ENCODE results near the gene CYP2A13. TPM values are rescaled to one million over a fixed set of nuclear protein-coding genes. Genes with fewer than 3 reads are reported as not detected.
"Not testable (repeated sequence)": the region's sequence is repeated elsewhere in the genome, so short reads cannot be mapped to it uniquely, and the experiment has no call there.

The CYP2A13 gene, protein sequence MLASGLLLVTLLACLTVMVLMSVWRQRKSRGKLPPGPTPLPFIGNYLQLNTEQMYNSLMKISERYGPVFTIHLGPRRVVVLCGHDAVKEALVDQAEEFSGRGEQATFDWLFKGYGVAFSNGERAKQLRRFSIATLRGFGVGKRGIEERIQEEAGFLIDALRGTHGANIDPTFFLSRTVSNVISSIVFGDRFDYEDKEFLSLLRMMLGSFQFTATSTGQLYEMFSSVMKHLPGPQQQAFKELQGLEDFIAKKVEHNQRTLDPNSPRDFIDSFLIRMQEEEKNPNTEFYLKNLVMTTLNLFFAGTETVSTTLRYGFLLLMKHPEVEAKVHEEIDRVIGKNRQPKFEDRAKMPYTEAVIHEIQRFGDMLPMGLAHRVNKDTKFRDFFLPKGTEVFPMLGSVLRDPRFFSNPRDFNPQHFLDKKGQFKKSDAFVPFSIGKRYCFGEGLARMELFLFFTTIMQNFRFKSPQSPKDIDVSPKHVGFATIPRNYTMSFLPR
- not detected for polyA plus RNA-seq (2012; ENCODE audit: missing spikeins)

GRCh38 chr19:41088151-41088550 is at the start of gene CYP2A13:
TSS of gene CYP2A13 (plus strand) at chr19:41088451. CDS start at chr19:41088472, 21 bp downstream.
- DNase-seq (ENCODE audit: insufficient read length) (no peak), FAIRE-seq (no peak)
- no peak for TF ChIP-seq POLR2AphosphoS5 (IDR thresholded peaks at IDR 0.05; ENCODE audit: low read depth, low read length)
- no peak for TF ChIP-seq TAF1 (IDR thresholded peaks at IDR 0.05; ENCODE audit: borderline replicate concordance, low read depth, low read length)
- no peak for TF ChIP-seq POLR2A (IDR thresholded peaks at IDR 0.05; ENCODE audit: low read depth, low read length)

- TF ChIP-seq TAF1 (IDR thresholded peaks at IDR 0.05; ENCODE audit: borderline replicate concordance, low read depth, low read length) (no peak), POLR2A (IDR thresholded peaks at IDR 0.05; ENCODE audit: low read depth, low read length) (no peak), POLR2AphosphoS5 (IDR thresholded peaks at IDR 0.05; ENCODE audit: low read depth, low read length) (no peak)
- no peak for FAIRE-seq
- no peak for DNase-seq (ENCODE audit: insufficient read length)
These were observed 48.4 kb upstream of the CYP2A13 start for GRCh38 chr19:41039806-41040205.

DNA sequence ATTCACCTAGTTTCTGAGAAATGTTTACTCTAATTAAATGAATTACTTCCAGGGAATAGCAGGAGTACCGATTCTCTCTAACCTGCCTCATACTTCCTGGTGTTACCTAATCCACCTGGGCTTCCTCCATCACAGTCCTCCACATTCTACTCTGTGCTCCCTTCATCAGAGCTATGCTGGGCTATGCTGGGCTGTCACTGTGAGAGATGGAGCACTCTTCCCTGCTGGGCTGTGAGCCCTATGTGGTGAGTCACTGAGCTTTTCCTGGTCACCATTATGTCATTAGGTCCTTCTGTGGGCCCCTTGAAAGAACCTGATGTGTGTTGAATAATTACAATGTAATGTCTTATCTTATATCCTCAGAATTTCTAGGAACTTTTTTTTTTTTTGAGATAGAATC is 43.2 kb upstream of the CYP2A13 start:
- FAIRE-seq, result not testable (repeated sequence)

GRCh38 chr19:41050426-41050825 is 37.8 kb upstream of the CYP2A13 start:
- no peak for TF ChIP-seq TAF1 (IDR thresholded peaks at IDR 0.05; ENCODE audit: borderline replicate concordance, low read depth, low read length)
- no peak for TF ChIP-seq POLR2AphosphoS5 (IDR thresholded peaks at IDR 0.05; ENCODE audit: low read depth, low read length)
- TF ChIP-seq POLR2A (IDR thresholded peaks at IDR 0.05; ENCODE audit: low read depth, low read length), result no peak
- no peak for DNase-seq (ENCODE audit: insufficient read length)
- no peak for FAIRE-seq

More for the DNA sequence above, 43.2 kb upstream of the CYP2A13 start:
- DNase-seq (ENCODE audit: insufficient read length), result not testable (repeated sequence)

DNA sequence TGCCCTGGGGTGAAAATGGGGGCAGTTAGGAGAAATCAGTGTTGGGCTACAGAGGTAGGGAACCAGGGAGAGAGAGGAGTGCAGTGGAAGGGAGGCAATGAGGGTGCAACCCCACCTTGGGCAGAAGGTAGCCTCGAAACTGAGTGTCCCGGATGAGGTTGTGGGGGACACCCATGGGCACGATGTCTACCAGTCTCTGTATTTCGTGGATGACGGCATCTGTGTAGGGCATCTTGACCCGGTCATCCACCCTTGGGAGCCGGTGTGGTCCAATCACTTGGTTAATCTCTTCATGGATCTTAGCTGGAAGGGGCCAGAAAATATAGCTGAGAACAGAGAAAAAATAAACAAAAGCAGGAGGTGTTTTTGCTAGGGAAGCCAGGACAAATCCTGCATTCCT is 36.1 kb upstream of the CYP2A13 start:
- not testable (repeated sequence) for DNase-seq (ENCODE audit: insufficient read length); FAIRE-seq

GRCh38 chr19:41053331-41053730 is 34.9 kb upstream of the CYP2A13 start:
- not testable (repeated sequence) for DNase-seq (ENCODE audit: insufficient read length); FAIRE-seq

DNA sequence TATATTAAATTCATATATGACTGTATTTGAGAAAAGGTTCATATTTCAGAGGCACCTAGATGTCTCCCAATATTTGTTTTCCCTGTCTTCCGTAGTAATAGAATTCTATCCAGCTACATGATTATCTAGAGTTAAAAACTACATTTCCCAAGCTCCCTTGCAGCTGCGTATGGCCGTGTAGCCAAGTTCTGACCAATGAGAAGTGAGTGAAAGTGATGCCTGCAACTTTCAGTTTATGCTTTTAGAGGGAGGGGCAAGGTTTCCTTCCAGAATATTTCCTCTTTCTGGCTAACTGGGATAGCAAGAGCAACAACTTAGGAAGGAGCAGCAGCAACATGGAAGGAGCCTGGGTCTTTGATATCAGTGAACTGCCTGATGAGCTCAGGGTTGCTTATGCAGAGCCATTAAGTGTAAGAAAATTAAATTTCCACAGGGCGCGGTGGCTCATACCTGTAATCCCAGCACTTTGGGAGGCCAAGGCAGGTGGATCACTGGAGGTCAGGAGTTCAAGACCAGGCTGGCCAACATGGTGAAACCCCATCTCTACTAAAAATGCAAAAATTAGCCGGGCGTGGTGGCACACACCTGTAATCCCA is 23.2 kb upstream of the CYP2A13 start:
- FAIRE-seq (no peak), DNase-seq (ENCODE audit: insufficient read length) (no peak)
- no peak for TF ChIP-seq TAF1 (IDR thresholded peaks at IDR 0.05; ENCODE audit: borderline replicate concordance, low read depth, low read length)
- TF ChIP-seq POLR2AphosphoS5 (IDR thresholded peaks at IDR 0.05; ENCODE audit: low read depth, low read length), result no peak
- no peak for TF ChIP-seq POLR2A (IDR thresholded peaks at IDR 0.05; ENCODE audit: low read depth, low read length)

DNA sequence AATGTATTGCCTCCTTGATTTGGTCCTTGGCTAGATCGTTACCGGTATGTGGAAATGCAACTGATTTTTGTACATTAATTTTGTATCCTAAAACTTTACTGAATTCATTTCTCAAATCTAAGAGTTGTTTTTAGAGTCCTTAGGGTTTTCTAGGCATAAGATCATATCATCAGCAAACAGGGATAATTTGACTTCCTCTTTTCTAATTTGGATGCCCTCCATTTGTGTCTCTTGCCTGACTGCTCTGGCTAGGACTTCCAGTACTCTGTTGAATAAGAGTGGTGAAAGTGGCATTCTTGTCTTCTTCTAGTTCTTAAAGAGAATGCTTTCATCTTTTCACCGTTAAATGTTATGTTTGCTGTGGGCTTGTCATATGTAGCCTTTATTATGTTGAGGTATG is 12.0 kb upstream of the CYP2A13 start:
- no peak for FAIRE-seq
- DNase-seq (ENCODE audit: insufficient read length), result no peak
- TF ChIP-seq TAF1 (IDR thresholded peaks at IDR 0.05; ENCODE audit: borderline replicate concordance, low read depth, low read length) (no peak), POLR2AphosphoS5 (IDR thresholded peaks at IDR 0.05; ENCODE audit: low read depth, low read length) (no peak), POLR2A (IDR thresholded peaks at IDR 0.05; ENCODE audit: low read depth, low read length) (no peak)

GRCh38 chr19:41083516-41083915 is 4.7 kb upstream of the CYP2A13 start:
- DNase-seq (ENCODE audit: insufficient read length), result no peak

GRCh38 chr19:41085748-41086415 is 2.4 kb upstream of the CYP2A13 start:
- TF ChIP-seq TAF1 (IDR thresholded peaks at IDR 0.05; ENCODE audit: borderline replicate concordance, low read depth, low read length) (no peak), POLR2AphosphoS5 (IDR thresholded peaks at IDR 0.05; ENCODE audit: low read depth, low read length) (no peak), POLR2A (IDR thresholded peaks at IDR 0.05; ENCODE audit: low read depth, low read length) (no peak)
- DNase-seq (ENCODE audit: insufficient read length), result no peak
- no peak for FAIRE-seq

More at GRCh38 chr19:41083516-41083915, 4.7 kb upstream of the CYP2A13 start:
- no peak for FAIRE-seq
- TF ChIP-seq POLR2A (IDR thresholded peaks at IDR 0.05; ENCODE audit: low read depth, low read length), result no peak
- TF ChIP-seq POLR2AphosphoS5 (IDR thresholded peaks at IDR 0.05; ENCODE audit: low read depth, low read length), result no peak
- no peak for TF ChIP-seq TAF1 (IDR thresholded peaks at IDR 0.05; ENCODE audit: borderline replicate concordance, low read depth, low read length)

GRCh38 chr19:41089959-41090358 is 1.7 kb downstream of the CYP2A13 start:
- TF ChIP-seq TAF1 (IDR thresholded peaks at IDR 0.05; ENCODE audit: borderline replicate concordance, low read depth, low read length), result no peak
- TF ChIP-seq POLR2A (IDR thresholded peaks at IDR 0.05; ENCODE audit: low read depth, low read length), result no peak
- no peak for TF ChIP-seq POLR2AphosphoS5 (IDR thresholded peaks at IDR 0.05; ENCODE audit: low read depth, low read length)
- DNase-seq (ENCODE audit: insufficient read length) (no peak), FAIRE-seq (no peak)

- TF ChIP-seq POLR2A (IDR thresholded peaks at IDR 0.05; ENCODE audit: low read depth, low read length) (no peak), POLR2AphosphoS5 (IDR thresholded peaks at IDR 0.05; ENCODE audit: low read depth, low read length) (no peak), TAF1 (IDR thresholded peaks at IDR 0.05; ENCODE audit: borderline replicate concordance, low read depth, low read length) (no peak)
- DNase-seq (ENCODE audit: insufficient read length) (no peak), FAIRE-seq (no peak)
These were observed 7.5 kb downstream of the CYP2A13 start for GRCh38 chr19:41095703-41096102.

All from GM12892 (cell line).